PFSK-1 (cell line): ENCODE data around the gene SURF2.

Experiments
- POLR2AphosphoS5 ChIP-seq: IDR thresholded peaks from 2 replicates; pipeline ENCODE4 v1.6.1; 2012; ENCODE audit warnings: low read depth, mild to moderate bottlenecking, control low read depth, low read length, moderate library complexity
- TF ChIP-seq, protein P1 (sequence below), 2 experiments: IDR thresholded peaks; 2 replicates each; pipeline versions ENCODE4 v1.6.1 to v1.8.0; 2011 to 2012; ENCODE audit warnings: low read depth in 2 of 2, low read length in 2 of 2, control low read depth in 1 of 2, inconsistent platforms in 1 of 2, mild to moderate bottlenecking in 1 of 2, moderate library complexity in 1 of 2; ENCODE audit not compliant: insufficient read depth in 1 of 2

DNA sequence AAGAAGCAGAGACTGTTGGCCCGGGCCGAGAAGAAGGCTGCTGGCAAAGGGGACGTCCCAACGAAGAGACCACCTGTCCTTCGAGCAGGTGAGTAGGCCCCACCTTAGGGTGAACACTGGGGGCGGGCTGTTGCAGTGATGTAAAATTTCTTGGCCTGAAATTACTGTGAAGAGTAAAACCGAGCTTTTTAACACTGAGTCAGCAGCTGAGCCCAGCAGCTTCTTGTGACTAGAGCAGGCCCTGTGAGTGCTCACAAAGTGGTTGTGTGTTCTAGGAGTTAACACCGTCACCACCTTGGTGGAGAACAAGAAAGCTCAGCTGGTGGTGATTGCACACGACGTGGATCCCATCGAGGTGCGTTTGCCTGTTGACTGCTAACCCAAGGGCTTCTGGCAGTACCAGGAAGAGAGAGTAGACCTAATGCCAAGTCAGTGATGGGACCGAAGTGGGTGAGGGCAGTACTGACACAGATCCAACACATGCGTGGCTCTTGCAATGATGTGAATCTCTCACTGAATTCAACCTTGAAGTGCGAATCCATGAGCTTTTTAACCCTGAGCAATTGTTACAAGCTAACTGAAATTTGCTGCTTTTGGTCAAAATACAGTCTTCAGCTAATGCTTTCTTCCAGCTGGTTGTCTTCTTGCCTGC lies 6.3 kb upstream of the SURF2 start:
- TF ChIP-seq, protein P1, sequence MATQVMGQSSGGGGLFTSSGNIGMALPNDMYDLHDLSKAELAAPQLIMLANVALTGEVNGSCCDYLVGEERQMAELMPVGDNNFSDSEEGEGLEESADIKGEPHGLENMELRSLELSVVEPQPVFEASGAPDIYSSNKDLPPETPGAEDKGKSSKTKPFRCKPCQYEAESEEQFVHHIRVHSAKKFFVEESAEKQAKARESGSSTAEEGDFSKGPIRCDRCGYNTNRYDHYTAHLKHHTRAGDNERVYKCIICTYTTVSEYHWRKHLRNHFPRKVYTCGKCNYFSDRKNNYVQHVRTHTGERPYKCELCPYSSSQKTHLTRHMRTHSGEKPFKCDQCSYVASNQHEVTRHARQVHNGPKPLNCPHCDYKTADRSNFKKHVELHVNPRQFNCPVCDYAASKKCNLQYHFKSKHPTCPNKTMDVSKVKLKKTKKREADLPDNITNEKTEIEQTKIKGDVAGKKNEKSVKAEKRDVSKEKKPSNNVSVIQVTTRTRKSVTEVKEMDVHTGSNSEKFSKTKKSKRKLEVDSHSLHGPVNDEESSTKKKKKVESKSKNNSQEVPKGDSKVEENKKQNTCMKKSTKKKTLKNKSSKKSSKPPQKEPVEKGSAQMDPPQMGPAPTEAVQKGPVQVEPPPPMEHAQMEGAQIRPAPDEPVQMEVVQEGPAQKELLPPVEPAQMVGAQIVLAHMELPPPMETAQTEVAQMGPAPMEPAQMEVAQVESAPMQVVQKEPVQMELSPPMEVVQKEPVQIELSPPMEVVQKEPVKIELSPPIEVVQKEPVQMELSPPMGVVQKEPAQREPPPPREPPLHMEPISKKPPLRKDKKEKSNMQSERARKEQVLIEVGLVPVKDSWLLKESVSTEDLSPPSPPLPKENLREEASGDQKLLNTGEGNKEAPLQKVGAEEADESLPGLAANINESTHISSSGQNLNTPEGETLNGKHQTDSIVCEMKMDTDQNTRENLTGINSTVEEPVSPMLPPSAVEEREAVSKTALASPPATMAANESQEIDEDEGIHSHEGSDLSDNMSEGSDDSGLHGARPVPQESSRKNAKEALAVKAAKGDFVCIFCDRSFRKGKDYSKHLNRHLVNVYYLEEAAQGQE (IDR thresholded peaks at IDR 0.05; ENCODE audit: insufficient read depth in 1 of 2, low read depth in 2 of 2, low read length in 2 of 2), result no peak
- TF ChIP-seq POLR2AphosphoS5, result no peak; the same call in 1 of the 2 replicates
